Psoas muscle (tissue), 8 donors: ENCODE data around the gene OR1F1. TPM values are rescaled to one million over a fixed set of nuclear protein-coding genes. Genes with fewer than 3 reads are reported as not detected.
A peak's percentile ranks its signal among the peaks of the same experiment; 100 is the strongest.

Experiments used
- ATAC-seq, 4 donors: fragments of 200-7000 bp; cut with Tn5 transposase; one replicate each; pipeline ENCODE4 v1.9.1; 2020; ENCODE audit warnings: moderate library complexity in 3 of 4, mild to moderate bottlenecking in 2 of 4
- DNase-seq, 2 donors: peaks; one replicate each; pipeline ENCODE4 v3.0.0-alpha.2; 2020
- H3K27ac ChIP-seq: fragments of 200-600 bp; one replicate; pipeline ENCODE4 v1.8.0; 2022
- H3K27me3 ChIP-seq, 3 donors: fragments of 200-600 bp in 1 of 3; one replicate each; pipeline versions ENCODE4 v1.6.1 to v1.8.0; 2013 to 2022; ENCODE audit warnings: low read length in 2 of 3, mild to moderate bottlenecking in 2 of 3, moderate library complexity in 1 of 3; ENCODE audit not compliant: insufficient read depth in 3 of 3
- H3K36me3 ChIP-seq, 2 donors: fragments of 200-600 bp in 1 of 2; one replicate each; pipeline versions ENCODE4 v1.6.1 to v1.8.0; 2013 to 2022; ENCODE audit warnings: low read depth in 1 of 2, mild to moderate bottlenecking in 1 of 2, moderate library complexity in 1 of 2; ENCODE audit not compliant: insufficient read depth in 1 of 2
- H3K4me1 ChIP-seq: fragments of 200-600 bp; one replicate; pipeline ENCODE4 v1.8.0; 2022
- H3K4me3 ChIP-seq: fragments of 200-600 bp; one replicate; pipeline ENCODE4 v1.8.0; 2022; ENCODE audit warnings: mild to moderate bottlenecking
- H3K9me3 ChIP-seq: fragments of 200-600 bp; one replicate; pipeline ENCODE4 v1.8.0; 2022
- WGBS, 3 donors: extraction: QIAGEN DNeasy Blood & Tissue Kit; methylation state at CpG; one replicate each; pipeline versions ENCODE4 v1.1.6 to v1.1.7; 2013; 5-methylcytosine and 5-hydroxymethylcytosine counted together
- intact Hi-C, 2 donors: fragments of 100-400 bp; cut with DNase I; formaldehyde crosslinking; loops; one replicate each; pipeline versions ENCODE4 v1.11.0 to v1.14.2; 2022
- polyA plus RNA-seq, 3 donors: library from polyadenylated mRNA; stranded (reverse); fragments of 200-250 nt; gene quantifications; one replicate each; pipeline ENCODE4 v1.2.3, GENCODE V29; 2013
- total RNA-seq, 4 donors: library from RNA; stranded (reverse); fragmentation: NEBNext Ultra II Directional in 2 of 4; extraction: Animal tissue kit (Norgen Biotek cat#: 25700) in 2 of 4; gene quantifications; one replicate each; pipeline versions ENCODE4 v1.2.1 to v1.2.4, GENCODE V29; 2021 to 2023
- TF ChIP-seq, protein P1 (sequence below): fragments of 200-600 bp; IDR thresholded peaks from one replicate; pipeline ENCODE4 v1.8.0; 2022; ENCODE audit warnings: antibody characterized with exemption
- donor health status: healthy with polysubstance abuse.
- donor health status: DM: no; HTN: no; CAD: no; lungs with moderate emphysema.
- donor health status: Bipolar disorder and iron deficiency.
- donor health status: healthy.
- donor health status: DM: yes; HTN: yes; CAD: no.
- donor health status: DM: no; HTN: no; CAD: no.
- donor health status: DM: no; HTN: no; CAD: no.
- donor health status: DM: yes; HTN: yes; CAD: no.

The OR1F1 gene
- total and polyA plus RNA-seq, 7 donors, result not detected

DNA sequence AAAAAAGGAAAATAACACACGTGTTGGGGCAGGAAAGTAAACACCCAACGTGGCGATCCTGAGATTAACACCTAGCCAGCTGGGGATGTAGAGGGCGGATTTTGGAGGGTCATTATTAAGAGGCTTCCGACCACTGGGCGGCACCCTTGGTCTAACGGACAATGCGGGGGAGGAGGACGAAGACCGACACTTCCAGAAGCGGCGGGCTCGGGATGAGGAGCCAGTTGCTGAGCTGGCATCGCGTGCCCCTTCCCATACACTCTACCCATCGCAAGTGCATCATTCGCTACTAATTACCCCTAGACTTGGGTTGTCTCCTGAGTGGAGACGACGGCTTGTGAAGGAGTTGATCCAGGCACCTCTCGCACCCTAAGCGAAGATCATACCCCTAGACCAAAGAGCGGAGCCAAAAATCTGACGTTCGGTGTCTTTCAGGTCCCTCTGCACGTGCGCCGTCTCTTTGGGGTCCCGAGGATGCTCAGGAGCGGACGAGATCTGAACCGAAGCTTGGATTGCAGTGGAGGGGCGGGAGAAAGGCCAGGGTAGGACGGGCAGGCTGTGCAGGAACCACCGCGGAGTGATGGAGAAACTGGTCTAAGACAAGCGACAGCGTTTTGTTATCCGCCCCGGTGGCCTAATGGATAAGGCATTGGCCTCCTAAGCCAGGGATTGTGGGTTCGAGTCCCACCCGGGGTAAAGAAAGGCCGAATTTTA, 35.6 kb upstream of the OR1F1 start:
- H3K27ac ChIP-seq, result peak overlapping the region; percentile 23
- peaks cover 0 to 4% (median 3%) of the 10 kb centered on the region in 3 donors for H3K27me3 ChIP-seq
- TF ChIP-seq, protein P1, sequence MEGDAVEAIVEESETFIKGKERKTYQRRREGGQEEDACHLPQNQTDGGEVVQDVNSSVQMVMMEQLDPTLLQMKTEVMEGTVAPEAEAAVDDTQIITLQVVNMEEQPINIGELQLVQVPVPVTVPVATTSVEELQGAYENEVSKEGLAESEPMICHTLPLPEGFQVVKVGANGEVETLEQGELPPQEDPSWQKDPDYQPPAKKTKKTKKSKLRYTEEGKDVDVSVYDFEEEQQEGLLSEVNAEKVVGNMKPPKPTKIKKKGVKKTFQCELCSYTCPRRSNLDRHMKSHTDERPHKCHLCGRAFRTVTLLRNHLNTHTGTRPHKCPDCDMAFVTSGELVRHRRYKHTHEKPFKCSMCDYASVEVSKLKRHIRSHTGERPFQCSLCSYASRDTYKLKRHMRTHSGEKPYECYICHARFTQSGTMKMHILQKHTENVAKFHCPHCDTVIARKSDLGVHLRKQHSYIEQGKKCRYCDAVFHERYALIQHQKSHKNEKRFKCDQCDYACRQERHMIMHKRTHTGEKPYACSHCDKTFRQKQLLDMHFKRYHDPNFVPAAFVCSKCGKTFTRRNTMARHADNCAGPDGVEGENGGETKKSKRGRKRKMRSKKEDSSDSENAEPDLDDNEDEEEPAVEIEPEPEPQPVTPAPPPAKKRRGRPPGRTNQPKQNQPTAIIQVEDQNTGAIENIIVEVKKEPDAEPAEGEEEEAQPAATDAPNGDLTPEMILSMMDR, result peak; percentile 24
- DNase-seq (peak; percentile 82 to 86), ATAC-seq (peak; percentile 37 to 56 (median 48))
- no peaks in the 10 kb centered on the region for H3K36me3 ChIP-seq
- 1 to 2% (median 1%) methylated on average over 42 of the region's 42 CpGs for WGBS, 3 donors
- intact Hi-C loops, result no loop called here
- H3K9me3 ChIP-seq, result no peaks in the 10 kb centered on the region
- peaks cover 12% of the 10 kb centered on the region for H3K4me1 ChIP-seq
- peak overlapping the region; percentile 78 for H3K4me3 ChIP-seq

DNA sequence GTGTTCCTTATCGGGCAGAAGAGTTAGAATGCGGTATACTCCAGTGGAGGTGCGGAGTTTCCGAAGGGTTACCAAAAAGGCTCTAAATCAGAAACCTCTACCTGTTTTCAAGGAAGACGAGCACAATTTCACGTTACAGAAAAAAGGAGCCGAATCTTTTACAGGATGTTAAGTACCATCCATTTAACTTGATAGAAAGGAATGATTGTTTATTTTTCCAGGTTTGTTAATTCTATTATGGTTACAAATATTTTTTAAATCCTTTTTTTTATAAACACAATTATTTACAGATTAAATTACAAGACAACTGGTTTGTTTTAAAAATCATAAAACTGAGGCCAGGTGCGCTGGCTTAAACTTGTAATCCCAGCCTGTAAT, 35.0 kb upstream of the OR1F1 start:
- no peaks in the 10 kb centered on the region for H3K9me3 ChIP-seq
- DNase-seq (no peak), ATAC-seq (no peak)
- intact Hi-C loops, result no loop called here
- H3K36me3 ChIP-seq, result no peaks in the 10 kb centered on the region
- TF ChIP-seq, protein P1, result no peak
- H3K27me3 ChIP-seq, result peaks cover 0 to 10% (median 8%) of the 10 kb centered on the region in 3 donors
- peak overlapping the region; percentile 78 for H3K4me3 ChIP-seq
- peaks cover 12% of the 10 kb centered on the region for H3K4me1 ChIP-seq
- no peak overlapping the region for H3K27ac ChIP-seq
- 9 to 14% (median 9%) methylated on average over 8 of the region's 8 CpGs for WGBS, 3 donors

DNA sequence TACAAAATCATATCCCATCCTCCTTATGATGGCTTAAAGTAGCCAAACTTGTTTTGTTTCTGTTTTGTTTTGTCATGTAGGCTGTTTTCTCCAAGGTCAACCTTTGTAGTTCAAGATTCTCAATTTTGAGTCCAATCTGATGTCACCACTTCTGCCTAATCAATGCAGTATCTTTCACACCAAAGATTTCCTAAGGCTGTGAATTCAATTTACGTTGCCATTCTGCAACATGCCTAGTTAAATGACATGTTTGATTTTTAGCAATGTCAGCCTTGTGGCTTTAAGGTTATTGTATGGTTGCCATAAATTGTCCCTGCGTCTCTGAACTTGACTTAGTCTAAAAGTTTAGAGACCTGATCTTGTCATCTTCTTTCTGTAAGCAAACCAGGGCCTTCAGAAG, 32.8 kb upstream of the OR1F1 start:
- Histone ChIP-seq H3K4me3 (no peak overlapping the region), H3K27ac (no peak overlapping the region), H3K4me1 (peaks cover 18% of the 10 kb centered on the region), H3K9me3 (no peaks in the 10 kb centered on the region), H3K27me3 (peaks cover 0 to 24% (median 23%) of the 10 kb centered on the region in 3 donors), H3K36me3 (no peaks in the 10 kb centered on the region)
- intact Hi-C loops, result no loop called here
- WGBS, 3 donors, result 63 to 92% (median 84%) methylated on average over 2 of the region's 2 CpGs
- TF ChIP-seq, protein P1, result no peak
- ATAC-seq (no peak), DNase-seq (no peak)

DNA sequence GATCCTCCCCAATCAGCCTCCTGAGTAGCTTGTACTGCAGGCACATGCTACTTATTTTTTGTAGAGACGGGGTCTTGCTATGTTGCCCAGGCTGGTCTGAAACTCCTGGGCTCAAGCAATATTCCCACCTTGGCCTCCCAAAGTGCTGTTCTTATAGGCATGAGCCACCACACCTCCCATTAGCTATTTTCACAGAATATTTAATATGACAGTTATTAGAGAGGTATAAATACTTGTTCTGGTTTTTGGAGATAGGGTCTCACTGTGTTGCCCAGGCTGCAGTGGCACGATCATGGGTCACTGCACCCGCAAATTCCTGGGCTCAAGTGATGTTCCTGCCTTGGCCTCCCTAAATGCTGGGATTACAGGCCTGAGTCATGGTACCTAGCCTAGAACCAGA, 32.0 kb upstream of the OR1F1 start:
- DNase-seq (no peak), ATAC-seq (no peak)
- WGBS, 3 donors, result 94 to 97% (median 96%) methylated on average over 3 of the region's 3 CpGs
- Histone ChIP-seq H3K4me1 (peaks cover 18% of the 10 kb centered on the region), H3K27me3 (peaks cover 0 to 28% (median 25%) of the 10 kb centered on the region in 3 donors), H3K27ac (no peak overlapping the region), H3K9me3 (no peaks in the 10 kb centered on the region), H3K36me3 (no peaks in the 10 kb centered on the region), H3K4me3 (no peak overlapping the region)
- TF ChIP-seq, protein P1, result no peak
- intact Hi-C loops, result no loop called here
